ENCODE measurements around the gene EHMT2.
"Not testable (repeated sequence)": the region's sequence is repeated elsewhere in the genome, so short reads cannot be mapped to it uniquely, and the experiment has no call there.

EHMT2 gene

DNA sequence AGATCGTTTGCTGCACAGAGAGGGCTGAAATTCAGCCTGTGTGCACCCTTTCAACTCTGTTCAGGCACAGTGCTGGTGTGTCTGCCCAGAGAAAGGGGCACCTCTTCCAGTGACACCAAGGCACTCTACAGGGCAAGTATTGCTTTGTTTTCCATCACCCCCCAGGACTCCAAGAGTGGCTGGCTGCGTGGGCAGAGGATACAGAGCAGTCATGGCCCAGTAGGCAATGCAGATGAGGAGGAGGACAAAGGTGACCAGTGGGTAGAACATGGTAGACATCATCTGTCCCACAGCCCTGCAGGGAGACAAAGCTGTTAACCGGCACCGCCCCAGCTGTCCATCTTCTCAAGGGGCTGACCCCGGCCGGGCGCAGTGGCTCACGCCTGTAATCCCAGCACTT lies 28.2 kb downstream of the EHMT2 start:
- DNase-seq = no peak

DNA sequence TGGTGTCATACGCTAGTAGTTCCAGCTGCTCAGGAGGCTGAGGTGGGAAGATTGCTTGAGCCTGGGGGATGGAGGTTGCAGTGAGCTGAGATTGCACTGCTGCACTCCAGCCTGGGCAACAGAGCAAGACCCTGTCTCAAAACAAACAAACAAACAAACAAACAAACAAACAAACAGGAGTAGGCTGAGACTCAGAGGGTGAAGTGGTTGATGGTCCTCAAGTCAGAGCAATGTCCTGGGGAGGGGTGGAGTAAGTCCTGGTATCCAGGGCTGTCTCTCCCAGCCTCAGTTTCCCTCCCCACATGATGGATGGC lies 28.9 kb downstream of the EHMT2 start:
- DNase-seq = not testable (repeated sequence)

DNA sequence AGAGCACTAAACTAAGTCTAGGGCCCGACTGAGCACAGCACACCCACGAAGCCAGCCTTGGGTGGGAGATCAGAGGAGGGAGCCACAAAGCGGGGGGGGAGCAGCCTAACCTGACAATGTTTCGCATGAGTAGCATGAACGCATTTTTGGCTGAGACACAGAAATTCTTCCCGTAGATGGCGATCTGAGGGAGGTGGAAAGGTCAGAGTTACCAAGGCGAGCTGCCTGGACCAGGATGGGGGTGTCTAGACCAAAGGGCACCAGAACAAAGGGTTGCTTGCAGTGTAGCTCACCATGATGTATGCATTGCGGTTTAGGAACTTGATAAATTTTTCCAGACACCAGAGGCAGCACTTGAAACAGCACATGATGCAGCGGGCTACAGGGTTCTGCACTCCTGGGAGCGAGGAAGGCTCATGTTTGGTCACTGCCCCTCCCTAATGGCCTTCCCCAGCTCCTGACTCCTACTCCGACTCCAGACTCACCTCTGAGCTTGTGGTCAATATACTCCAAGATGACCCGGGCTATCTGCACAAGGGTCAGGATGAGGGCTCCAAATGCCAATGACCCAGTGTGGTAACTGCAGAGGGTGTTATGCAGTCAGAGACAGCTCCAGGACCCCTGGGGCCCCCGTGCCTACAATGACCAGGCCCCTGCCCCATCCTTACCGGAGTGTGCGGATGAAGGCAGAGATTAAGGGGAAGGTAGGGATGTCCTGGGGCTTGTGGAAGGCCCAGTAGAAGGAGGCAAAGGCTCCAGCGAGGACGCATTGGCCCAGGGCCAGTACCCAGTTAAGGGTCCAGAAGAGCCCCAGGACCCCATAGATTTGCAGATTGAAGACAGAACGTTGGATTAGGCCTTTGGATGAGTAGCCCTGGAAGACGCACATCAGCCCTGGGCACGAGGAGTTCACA lies 32.0 kb downstream of the EHMT2 start:
- DNase-seq = no peak

DNA sequence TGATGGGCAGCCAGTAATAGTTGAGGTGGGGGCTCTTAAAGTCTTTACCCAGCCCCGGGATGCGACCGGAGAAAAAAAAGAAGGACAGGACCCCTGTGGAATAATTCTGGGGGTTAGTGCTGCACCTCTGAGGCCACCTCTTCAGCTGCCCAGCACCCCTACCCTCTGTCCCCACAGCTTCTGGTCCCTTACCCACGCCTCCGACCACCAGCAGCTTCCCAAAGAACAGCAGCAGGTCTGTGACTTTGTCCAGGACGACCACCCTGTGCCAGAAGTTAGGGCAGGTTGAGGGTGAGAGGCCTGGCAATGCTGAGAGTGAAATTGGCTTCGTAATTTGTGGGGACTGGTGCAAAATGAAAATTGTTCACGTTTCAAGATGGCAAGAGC lies 32.7 kb downstream of the EHMT2 start:
- DNase-seq = no peak

DNA sequence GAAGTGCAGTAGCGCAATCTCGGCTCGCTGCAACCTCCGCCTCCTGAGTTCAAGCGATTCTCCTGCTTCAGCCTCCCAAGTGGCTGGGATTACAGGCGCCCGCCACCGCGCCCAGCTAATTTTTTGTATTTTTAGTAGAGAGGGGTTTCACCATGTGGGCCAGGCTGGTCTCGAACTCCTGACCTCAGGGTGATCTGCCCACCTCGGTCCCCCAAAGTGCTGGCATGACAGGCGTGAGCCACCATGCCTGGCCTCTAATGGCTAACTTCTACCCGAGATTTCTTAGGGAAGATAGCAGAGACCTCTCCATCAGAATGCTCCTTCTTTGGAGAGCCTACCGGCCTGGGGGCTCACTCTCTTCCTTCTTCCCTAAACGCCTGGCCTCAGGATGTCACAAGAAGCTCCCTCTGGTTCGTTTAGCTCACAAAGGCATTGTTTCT lies 33.4 kb downstream of the EHMT2 start:
- DNase-seq = not testable (repeated sequence)

DNA sequence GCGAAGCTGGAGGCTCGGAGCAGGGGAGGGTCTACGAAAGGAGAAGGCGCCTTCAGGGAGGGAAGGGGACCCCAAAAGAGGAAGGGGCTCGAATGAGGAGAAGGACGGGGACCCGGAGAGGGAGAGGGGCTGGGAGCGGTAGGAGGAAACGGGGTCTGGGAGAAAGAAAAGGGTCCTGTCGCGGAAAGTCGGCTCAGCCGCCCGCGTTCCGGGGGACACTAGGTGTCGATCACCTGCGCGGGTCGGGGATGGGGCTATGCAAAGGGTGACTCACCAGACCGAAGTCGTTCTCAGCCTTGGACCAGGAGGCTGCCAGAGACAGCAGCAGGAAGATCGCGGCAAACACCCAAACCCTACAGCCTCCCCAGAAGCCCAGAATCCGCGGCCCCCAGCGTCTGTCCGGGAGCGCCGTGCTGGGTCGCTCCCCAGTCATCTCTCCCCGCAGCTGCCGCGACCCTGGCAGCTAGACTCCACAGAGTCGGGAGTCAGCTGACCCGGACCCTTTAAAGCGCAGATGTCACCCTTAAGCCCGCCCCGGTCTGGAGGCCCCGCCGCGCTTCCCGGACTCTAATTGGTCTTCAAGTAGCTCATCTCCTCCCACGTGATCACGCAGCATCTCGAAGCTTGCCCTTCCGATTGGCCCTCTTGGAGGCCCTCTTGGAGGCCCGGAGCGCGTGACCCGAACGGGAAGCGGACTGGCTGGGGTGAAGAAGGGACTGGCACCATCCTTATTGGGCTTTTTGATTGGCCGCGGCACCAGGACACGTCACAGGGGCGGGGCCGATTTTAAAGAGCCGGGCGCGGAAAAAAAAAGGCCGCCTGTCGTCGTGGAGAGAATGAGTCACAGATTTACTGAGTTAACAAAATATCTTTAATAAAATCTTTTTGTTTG lies 34.9 kb downstream of the EHMT2 start, which contains the start of gene NEU1:
TSS of gene NEU1 (minus strand) at position 478 of the 892 bp plus-strand sequence. CDS start at position 433, 45 bp downstream.
- peak; percentile 100 for DNase-seq

DNA sequence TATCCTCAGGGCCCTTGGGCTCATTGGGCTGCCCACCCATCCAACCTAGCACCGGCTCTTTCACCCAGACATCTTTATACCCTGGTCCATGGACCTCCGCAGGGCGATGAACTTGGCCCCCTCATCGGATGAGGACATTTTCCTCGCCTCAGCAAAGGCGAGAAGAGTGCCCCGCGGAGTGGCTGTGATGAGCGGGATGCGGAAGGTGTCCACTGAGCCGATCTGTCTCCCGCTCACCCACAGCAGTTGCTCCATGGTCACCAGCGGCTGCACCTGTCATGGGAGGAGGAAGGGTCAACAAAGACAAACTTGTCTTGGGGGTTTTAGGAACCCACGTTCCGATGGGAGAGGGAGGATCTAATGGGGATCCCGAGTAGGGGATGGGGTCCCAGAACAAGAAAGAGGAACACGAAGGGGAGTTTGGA lies 35.6 kb downstream of the EHMT2 start:
- no peak for DNase-seq

DNA sequence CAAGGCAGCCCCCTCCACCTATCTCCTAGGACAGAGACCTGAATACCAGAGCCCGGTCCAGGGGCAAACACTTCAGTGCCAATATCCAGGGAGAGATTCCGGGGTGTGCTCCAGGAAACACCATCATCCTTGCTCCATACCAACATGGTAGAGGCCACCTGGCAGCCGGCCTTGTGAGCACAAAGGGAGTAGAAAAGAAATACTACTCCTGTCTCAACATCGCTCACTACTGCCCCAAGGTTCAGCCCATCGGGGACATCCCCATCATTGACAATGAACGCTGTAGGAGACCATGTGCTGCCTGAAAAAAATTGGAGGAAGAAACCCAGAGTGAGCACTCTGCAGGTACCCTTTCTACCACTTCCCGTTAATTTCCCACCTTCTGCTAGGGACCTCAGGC lies 36.3 kb downstream of the EHMT2 start:
- no peak for DNase-seq

DNA sequence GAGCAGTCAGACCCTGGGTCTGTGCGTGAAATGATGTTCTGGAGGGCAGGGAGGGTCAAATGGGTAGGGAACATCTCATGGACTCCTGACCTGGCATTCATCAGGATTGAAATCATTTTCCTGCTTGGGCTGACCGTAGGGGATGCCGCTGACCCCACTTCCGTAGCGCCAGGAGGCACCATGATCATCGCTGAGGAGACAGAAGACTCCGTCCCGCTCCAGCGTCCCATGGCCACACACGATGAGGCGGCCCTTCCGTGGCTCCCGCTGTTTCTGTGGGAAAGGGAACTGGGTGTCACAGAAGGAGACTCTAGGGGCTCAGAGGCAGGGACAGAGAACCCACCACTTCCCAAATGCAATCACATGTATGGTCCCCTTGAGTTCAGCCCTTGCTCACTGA lies 37.1 kb downstream of the EHMT2 start:
- no peak for DNase-seq

DNA sequence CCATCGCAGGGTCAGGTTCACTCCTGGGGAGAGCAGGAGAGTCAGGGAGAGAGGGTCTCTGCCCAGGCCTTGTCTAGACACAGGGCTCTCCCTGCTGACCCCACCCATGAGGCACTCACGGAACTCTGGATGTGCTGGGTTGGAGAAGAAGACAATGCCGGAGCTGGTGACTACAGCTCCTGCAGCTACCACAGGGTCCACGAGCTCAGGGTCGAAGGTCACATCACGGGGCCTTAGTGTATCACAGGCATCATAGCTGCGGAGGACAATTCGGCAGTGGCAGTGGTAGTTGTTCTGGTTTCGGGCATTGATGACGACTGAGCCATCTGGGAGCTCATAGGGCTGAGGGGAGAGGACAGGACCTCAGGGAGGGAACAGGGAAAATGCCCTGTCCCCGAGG lies 37.6 kb downstream of the EHMT2 start:
- no peak for DNase-seq

DNA sequence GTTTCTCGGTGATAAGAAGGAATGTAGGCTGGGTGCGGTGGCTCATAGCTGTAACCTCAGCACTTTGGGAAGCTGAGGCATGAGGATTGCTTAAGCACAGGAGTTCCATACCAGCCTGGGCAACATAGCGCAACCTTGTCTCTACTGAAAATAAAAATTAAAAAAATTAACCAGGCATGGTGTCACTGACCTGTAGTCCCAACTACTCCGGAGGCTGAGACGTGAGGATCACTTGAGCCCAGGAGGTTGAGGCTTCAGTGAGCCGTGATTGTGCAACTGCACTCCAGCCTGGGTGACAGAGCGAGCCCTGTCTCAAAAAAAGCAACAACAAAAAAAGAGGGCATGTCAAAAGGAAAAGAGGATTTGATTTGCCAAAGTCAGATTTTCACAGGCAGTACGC lies 38.8 kb downstream of the EHMT2 start:
- DNase-seq = no peak

DNA sequence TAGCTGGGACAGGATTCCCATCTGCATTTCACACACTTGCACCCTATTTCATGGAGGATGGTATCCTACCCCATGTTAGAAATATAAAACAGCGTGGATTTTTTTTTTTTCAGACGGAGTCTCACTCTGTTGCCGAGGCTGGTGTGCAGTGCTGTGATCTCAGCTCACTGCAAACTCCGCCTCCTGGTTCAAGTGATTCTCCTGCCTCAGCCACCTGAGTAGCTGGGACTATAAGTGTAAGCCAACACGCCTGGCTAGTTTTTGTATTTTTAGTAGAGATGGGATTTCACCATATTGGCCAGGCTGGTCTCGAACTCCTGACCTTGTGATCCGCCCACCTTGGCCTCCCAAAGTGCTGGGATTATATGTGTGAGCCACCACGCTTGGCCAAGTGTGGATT lies 39.7 kb downstream of the EHMT2 start:
- DNase-seq = not testable (repeated sequence)

DNA sequence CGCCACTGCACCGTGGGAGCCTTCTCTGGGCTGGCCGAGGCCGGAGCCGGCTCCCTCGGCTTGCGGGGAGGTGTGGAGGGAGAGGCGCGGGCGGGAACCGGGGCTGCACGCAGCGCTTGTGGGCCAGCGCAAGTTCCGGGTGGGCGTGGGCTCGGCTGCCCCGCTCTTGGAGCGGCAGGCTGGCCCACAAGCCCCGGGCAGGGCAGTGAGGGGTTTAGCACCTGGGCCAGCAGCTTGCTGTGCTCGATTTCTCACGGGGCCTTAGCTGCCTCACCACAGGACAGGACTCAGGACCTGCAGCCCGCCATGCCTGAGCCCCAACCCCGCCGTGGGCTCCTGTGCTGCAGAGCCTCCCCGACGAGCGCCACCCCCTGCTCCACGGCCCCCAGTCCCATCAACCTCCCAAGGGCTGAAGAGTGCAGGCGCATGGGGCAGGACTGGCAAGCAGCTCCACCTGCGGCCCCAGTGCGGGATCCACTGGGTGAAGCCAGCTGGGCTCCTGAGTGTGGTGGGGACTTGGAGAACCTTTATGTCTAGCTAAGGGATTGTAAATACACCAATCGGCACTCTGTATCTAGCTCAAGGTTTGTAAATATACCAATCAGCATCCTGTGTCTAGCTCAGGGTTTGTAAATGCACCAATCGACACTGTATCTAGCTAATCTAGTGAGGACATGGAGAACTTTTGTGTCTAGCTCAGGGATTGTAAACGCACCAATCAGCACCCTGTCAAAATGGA lies 45.3 kb downstream of the EHMT2 start:
- DNase-seq = not testable (repeated sequence)

DNA sequence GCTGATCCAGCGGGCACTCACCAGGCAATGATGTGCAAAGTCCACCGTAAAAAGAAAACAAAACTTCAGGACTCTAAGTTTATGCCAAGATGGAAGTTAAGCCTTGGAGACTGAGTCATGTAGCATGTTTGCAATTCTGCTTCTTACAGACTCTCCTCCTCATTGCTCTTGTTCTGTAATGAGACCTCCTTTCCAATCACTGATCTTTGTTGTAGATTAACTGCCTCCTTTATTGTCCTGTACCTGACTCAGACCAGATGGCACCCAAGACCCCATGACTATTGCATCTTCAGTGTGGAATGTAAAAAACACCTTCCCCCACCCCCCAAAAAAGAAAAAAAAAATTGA lies 46.0 kb downstream of the EHMT2 start:
- no peak for DNase-seq

DNA sequence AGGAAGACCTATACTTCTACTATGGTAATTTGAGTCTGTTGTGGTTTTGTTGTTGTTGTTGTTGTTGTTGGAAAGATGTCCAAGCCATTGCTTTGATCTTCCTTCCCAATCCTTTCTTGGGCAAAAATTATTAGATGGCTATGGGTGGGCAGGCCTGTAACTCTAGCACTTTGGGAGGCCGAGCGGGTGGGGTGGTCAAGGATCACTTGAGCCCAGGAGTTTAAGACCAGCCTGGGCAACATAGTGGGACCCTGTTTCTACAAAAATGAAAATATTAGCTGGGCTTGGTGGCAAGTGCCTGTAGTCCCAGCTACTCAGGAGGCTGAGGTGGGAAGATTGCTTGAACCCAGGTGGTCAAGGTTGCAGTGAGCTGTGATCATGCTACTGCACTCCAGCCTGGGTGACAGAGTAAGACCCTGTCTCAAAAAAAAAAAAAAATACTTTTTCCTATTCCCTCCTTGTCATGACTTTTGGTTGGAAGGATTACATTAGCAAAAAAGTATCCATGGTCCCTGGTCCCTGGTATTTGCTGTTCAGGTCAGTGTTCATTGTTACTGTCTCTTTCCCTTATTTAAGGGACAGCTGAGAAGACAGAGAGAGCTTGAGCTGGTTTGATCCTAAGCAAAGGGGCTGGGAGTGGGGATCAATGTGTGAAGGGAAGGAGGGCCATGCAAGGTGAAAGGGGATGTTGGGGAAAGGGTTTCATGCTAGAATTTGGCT lies 46.6 kb downstream of the EHMT2 start:
- no peak for DNase-seq

DNA sequence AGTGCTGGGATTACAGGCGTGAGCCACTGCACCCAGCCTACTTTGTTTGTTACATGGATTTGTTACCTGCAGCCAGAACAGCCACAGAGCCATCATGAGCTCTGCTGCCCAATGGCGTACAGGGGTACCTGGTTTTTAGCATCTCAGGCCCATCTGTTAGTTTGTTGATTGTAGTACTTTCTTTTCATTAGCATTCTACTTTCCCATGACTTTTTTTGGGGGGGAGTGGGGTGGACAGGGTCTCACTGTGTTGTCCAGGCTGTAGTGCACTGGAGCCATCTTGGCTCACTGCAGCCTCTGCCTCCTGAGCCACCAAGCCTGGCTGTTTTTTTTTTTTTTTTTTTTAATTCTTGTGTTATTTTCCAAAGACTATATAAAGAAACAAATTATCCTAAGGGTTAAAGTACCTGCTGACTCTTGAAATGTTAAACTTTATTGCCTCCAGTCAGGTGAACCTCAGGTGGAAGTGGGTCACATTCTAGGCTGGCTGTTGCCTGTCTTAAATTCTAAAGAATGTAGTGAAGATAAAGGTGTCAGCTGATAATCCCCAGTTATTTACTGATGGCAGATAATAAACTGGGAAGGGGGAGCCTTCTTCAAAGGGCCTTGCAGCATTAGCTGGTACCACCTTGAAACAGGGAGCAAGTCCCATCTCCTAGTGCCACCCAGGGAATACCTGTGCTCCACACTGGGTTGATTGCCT lies 50.1 kb downstream of the EHMT2 start:
- no peak for DNase-seq

DNA sequence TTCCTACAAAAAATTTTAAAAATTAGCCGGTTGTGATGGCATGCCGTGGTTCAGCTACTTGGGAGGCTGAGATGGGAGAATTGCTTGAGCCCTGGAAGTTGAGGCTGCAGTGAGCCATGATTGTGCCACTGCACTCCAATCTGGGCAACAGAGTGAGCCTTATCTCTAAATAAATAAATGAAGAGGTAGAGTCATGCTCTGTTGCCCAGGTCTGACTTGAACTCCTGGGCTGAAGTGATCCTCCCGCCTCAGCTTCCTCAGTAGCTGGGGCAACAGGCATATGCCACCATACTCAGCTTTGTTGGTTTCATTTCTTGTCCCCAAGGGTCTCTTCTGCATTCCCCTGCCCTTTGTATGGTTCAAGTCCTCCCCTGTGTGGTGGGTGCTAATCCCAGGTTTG lies 53.0 kb downstream of the EHMT2 start:
- no peak for DNase-seq

DNA sequence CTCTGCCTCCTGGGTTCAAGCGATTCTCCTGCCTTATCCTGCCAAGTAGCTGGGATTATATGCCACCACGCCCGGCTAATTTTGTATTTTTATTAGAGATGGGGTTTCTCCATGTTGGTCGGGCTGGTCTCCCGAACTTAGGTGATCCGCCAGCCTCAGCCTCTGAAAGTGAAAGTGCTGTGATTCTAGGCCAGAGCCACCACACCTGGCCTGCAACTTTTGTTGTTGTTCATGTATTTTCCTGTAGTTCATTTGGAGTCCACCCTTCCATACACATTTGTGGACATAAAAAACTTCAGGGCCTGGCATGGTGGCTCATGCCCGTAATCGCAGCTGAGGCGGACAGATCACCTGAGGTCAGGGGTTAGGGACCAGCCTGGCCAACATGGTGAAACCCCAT lies 55.4 kb downstream of the EHMT2 start:
- DNase-seq = no peak

DNA sequence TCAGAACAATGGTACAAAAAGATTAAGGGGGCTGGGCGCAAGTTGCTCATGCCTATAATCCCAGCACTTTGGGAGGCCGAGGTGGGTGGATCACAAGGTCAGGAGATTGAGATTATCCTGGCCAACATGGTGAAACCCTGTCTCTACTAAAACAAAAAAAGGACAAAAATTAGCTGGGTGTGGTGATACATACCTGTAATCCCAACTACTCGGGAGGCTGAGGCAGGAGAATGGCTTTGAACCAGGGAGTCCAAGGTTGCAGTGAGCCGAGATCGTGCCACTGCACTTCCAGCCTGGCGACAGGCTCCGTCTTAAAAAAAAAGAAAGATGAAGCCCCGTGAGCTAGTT lies 57.7 kb downstream of the EHMT2 start:
- DNase-seq = not testable (repeated sequence)

DNA sequence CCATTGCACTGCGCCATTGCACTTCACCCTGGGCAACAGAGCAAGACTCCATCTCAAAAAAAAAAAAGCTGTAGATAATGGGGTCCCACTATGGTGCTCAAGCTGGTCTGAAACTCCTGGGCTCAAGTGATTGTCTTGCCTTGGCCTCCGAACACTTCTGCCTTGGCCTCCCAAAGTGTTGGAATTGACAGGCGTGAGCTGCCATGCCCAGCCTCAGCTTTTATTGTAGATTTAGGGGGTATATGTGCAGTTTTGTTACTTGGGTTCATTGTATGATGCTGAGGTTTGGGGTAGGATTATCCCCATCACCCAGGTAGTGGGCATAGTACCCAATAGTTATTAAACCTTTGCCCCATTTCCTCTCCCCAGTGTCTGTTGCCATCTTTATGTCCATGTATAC lies 58.5 kb downstream of the EHMT2 start:
- DNase-seq = no peak

DNA sequence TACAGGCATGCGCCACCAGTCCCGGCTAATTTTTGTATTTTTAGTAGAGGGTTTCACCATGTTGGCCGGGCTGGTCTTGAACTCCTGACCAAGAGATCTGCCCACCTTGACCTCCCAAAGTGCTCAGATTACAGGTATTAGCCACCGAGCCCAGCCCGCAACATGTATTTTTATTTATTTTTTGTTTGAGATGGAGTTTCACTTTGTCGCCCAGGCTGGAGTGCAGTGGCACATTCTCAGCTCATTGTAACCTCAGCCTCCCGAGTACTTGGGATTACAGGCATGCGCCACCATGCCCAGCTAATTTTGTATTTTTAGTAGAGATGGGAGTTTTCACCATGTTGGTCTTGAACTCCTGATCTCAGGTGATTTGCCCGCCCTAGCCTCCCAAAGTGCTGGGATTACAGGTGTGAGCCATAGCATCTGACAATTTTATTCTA lies 59.4 kb downstream of the EHMT2 start:
- not testable (repeated sequence) for DNase-seq
